Cardiac fibroblast (primary cell): ENCODE data around the gene NDUFA11.

Experiments used
- DNase-seq, 2 donors: peaks; one replicate each; pipeline versions ENCODE4 v3.0.0 to v3.0.0-alpha.2; 2010; ENCODE audit warnings: low read depth in 2 of 2
- H3K4me3 ChIP-seq, 2 donors: replicated peaks in 1 of 2; 1 replicate in 1 of 2; 2 replicates in 1 of 2; pipeline ENCODE4 v1.5.1; 2011; ENCODE audit warnings: low read depth in 2 of 2, low read length in 2 of 2, mild to moderate bottlenecking in 2 of 2, moderate library complexity in 1 of 2
- CTCF ChIP-seq: IDR thresholded peaks from one replicate; pipeline ENCODE4 v1.5.1; 2011; ENCODE audit warnings: low read depth, mild to moderate bottlenecking, low read length, inconsistent platforms

Gene NDUFA11

GRCh38 chr19:5948752-5949564 lies 45.4 kb upstream of the NDUFA11 start:
- no peak overlapping the region for H3K4me3 ChIP-seq
- TF ChIP-seq CTCF, result no peak
- DNase-seq, result peak in 1 of 2 donors; percentile 46

- no peak for TF ChIP-seq CTCF
- peak overlapping the region in 1 of 2 donors; percentile 0 for H3K4me3 ChIP-seq
- DNase-seq, result peak; percentile 83 to 86
Observed at GRCh38 chr19:5947435-5947834, 43.8 kb upstream of the NDUFA11 start.

DNA sequence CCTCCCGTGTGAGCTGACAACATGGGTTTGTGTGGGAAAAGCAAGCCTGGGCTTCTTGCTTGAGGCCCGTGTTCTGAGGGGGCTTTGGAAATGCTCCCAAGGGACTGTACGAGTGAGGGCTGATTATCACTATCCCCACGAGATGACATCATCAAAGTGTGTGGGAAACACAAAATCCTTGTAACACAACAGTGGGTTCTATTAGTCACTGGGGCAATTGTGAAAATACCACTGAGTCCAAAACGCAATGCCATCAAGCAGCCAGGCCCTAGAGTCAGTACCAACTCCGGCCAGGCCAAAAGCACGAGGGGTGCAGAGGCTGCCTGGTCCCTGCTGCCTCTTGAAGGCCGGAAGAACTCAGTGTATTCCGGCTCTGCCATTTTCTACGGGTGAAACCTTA lies 40.0 kb upstream of the NDUFA11 start:
- DNase-seq, result peak; percentile 61 to 64
- TF ChIP-seq CTCF, result no peak
- H3K4me3 ChIP-seq, result no peak overlapping the region

GRCh38 chr19:5943045-5943444 lies 39.5 kb upstream of the NDUFA11 start:
- no peak for TF ChIP-seq CTCF
- no peak for DNase-seq
- no peak overlapping the region for H3K4me3 ChIP-seq

GRCh38 chr19:5941673-5942072 lies 38.1 kb upstream of the NDUFA11 start:
- DNase-seq, result no peak
- TF ChIP-seq CTCF, result no peak
- no peak overlapping the region for H3K4me3 ChIP-seq

GRCh38 chr19:5940260-5941208 lies 36.9 kb upstream of the NDUFA11 start:
- no peak for DNase-seq
- H3K4me3 ChIP-seq, result no peak overlapping the region
- no peak for TF ChIP-seq CTCF
